Progenitor cell of endocrine pancreas (in vitro differentiated cells): ENCODE results near the gene DIP2C. TPM values are rescaled to one million over a fixed set of nuclear protein-coding genes. Genes with fewer than 3 reads are reported as not detected.

ENCODE experiments used
- DNase-seq: peaks from one replicate; pipeline ENCODE4 v3.0.0; 2021; ENCODE audit warnings: low spot score; ENCODE audit not compliant: unreplicated experiment
- H3K27ac Mint-ChIP-seq: 2 replicates; pipeline ENCODE4 v1.8.0; 2021; ENCODE audit warnings: mild to moderate bottlenecking, moderate library complexity, mixed read lengths
- H3K27me3 Mint-ChIP-seq: 2 replicates; pipeline ENCODE4 v1.8.0; 2021; ENCODE audit warnings: mixed read lengths
- H3K36me3 Mint-ChIP-seq: 2 replicates; pipeline ENCODE4 v1.8.0; 2022; ENCODE audit warnings: mixed read lengths; ENCODE audit not compliant: insufficient read depth
- H3K4me1 Mint-ChIP-seq: 2 replicates; pipeline ENCODE4 v1.8.0; 2021; ENCODE audit warnings: low read depth, mixed read lengths
- H3K4me3 Mint-ChIP-seq: 2 replicates; pipeline ENCODE4 v1.8.0; 2021; ENCODE audit warnings: low read depth, mild to moderate bottlenecking, moderate library complexity, mixed read lengths
- H3K9me3 Mint-ChIP-seq: 2 replicates; pipeline ENCODE4 v1.8.0; 2021; ENCODE audit warnings: low read depth, mixed read lengths
- total RNA-seq: library from RNA; stranded (reverse); gene quantifications from 2 replicates; pipeline ENCODE4 v1.2.1, GENCODE V29; 2021
- TF ChIP-seq, protein P1 (sequence below): fragments of 200-600 bp; sonication (generic); IDR thresholded peaks from one replicate; pipeline ENCODE4 v1.5.0; 2021; ENCODE audit warnings: antibody characterized with exemption, mild to moderate bottlenecking; ENCODE audit not compliant: unreplicated experiment

The DIP2C gene
- total RNA-seq, 1 donor from 2014 or later: 27.2 TPM

DNA sequence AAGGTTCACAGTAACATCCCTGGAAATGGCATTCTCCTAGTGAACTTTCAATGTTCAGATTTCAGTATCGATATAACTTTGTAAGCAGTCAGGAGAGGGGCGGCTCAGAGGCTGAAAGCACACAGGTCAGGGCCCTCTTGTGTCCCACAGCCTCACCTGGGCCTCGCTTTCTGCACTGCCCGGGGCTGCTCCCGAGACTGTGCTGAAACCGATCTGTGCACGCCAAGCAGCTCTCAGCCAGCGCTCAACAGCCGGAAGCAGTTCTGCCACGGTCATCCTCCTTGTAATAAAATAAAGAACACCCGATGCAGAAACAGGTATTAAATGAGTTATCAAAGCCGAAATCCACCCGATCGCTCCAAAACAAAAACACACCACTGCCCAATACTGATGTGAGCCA lies 106.0 kb downstream of the DIP2C start:
- H3K4me1 Mint-ChIP-seq: peaks cover 23% of the 10 kb centered on the region
- H3K27me3 Mint-ChIP-seq: no peaks in the 10 kb centered on the region
- no peak overlapping the region for H3K4me3 Mint-ChIP-seq
- no peaks in the 10 kb centered on the region for H3K9me3 Mint-ChIP-seq
- no peak for DNase-seq
- TF ChIP-seq, protein P1, sequence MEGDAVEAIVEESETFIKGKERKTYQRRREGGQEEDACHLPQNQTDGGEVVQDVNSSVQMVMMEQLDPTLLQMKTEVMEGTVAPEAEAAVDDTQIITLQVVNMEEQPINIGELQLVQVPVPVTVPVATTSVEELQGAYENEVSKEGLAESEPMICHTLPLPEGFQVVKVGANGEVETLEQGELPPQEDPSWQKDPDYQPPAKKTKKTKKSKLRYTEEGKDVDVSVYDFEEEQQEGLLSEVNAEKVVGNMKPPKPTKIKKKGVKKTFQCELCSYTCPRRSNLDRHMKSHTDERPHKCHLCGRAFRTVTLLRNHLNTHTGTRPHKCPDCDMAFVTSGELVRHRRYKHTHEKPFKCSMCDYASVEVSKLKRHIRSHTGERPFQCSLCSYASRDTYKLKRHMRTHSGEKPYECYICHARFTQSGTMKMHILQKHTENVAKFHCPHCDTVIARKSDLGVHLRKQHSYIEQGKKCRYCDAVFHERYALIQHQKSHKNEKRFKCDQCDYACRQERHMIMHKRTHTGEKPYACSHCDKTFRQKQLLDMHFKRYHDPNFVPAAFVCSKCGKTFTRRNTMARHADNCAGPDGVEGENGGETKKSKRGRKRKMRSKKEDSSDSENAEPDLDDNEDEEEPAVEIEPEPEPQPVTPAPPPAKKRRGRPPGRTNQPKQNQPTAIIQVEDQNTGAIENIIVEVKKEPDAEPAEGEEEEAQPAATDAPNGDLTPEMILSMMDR: no peak
- H3K27ac Mint-ChIP-seq: no peak overlapping the region
- H3K36me3 Mint-ChIP-seq: peaks cover 2% of the 10 kb centered on the region

DNA sequence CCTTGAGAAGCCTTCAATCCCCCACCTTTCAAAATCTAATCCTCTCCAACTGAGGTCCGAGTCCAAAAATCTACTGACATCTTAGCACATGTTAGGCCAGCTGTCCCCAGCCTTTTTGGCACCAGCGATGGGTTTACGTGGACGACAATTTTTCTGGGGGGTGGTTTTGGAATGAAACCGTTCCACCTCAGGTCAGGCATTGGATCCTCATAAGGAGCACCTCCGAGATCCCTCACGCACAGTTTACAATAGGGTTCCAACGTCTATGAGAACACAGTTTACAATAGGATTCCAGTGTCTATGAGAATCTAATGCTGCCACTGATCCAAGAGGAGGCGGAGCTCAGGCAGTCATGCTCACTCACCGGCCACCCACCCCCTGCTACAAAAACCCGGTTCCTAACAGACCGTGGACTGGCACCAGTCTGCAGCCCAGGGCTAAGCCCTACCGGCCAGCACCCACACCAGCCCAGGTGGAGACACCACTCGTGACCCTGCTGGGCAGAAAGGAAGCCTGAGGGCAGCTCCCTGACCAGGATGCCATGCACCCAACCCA lies 107.6 kb downstream of the DIP2C start:
- Mint-ChIP-seq H3K4me3 (no peak overlapping the region), H3K4me1 (peaks cover 20% of the 10 kb centered on the region), H3K27me3 (no peaks in the 10 kb centered on the region), H3K36me3 (peaks cover 2% of the 10 kb centered on the region), H3K9me3 (no peaks in the 10 kb centered on the region), H3K27ac (peak overlapping the region; percentile 35)
- DNase-seq: no peak
- TF ChIP-seq, protein P1: no peak

DNA sequence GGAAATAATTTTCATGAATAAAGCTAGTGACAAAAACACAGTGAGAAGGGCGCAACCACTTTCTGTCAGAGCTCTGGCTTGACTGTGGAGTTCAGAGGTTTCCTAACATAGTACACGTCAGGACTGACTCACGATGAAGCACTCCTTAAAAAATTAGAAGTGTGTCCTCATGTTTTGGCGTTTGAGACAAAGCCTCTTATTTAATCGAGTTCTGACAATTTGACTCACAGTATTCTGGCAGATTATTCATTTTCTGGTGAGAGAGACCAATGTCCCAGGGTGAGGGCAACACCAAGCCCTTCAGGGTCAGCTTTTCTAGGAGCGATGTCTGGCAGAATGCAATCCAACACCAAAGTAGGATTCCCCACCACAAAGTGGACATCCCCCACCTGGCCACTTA lies 108.7 kb downstream of the DIP2C start:
- Mint-ChIP-seq H3K27me3 (no peaks in the 10 kb centered on the region), H3K36me3 (peaks cover 2% of the 10 kb centered on the region), H3K9me3 (no peaks in the 10 kb centered on the region), H3K27ac (peak overlapping the region; percentile 74), H3K4me1 (peaks cover 18% of the 10 kb centered on the region), H3K4me3 (no peak overlapping the region)
- no peak for DNase-seq
- TF ChIP-seq, protein P1: no peak

DNA sequence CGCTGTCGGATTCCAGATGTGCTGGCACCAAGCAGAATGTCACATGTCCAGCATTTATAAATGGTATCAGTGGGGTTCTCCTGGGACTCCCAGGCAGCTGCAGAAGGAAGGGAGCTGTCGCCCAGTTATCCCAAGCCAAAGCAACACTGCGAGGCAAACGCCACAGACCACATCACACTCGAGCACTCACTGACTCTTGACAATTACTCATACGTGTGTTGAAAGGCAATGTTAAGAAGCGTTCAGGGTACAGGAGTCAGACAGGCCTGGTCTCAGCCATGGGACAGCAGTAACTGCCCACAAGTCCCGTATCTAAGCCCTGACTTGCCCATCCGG lies 113.4 kb downstream of the DIP2C start:
- no peak overlapping the region for H3K4me3 Mint-ChIP-seq
- H3K4me1 Mint-ChIP-seq: peaks cover 18% of the 10 kb centered on the region
- H3K9me3 Mint-ChIP-seq: no peaks in the 10 kb centered on the region
- H3K27me3 Mint-ChIP-seq: no peaks in the 10 kb centered on the region
- DNase-seq: no peak
- H3K36me3 Mint-ChIP-seq: no peaks in the 10 kb centered on the region
- TF ChIP-seq, protein P1: no peak
- no peak overlapping the region for H3K27ac Mint-ChIP-seq

DNA sequence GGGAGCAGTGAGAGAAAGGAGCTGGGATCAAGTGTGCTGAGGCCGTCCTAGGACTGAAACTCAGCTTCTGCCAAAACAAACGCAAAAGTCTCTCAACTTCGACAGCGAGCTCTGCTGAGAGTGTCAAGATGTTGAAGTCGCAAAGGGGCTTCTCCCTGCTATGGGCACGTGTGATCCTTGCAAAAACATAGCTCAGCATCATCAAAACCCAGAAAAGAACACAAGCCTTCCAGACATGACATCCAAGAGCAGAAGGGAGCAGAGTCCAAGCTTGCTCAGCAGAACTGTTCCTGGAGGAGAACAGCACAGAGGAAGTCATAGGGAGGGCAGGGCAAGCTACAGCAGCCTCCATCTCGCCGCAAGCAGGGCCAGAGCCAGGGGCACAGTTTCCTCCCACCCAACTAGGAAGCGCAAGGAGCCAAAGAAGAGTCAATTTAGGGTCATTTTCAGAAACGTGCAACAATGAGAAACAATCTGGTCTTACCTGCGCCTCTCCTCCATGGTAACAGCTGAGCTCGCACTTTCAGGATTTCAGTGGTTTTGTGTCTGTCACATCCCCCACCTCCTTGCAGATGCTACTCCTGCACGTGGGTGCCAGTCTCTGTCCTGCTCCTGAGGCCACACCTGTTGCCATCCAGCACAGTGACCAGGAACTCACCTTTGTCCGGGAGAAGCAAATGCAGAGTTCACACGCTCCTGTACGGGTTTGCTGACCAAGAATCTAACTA lies 113.9 kb downstream of the DIP2C start:
- H3K27me3 Mint-ChIP-seq: no peaks in the 10 kb centered on the region

More for the DNA sequence above, 113.9 kb downstream of the DIP2C start:
- H3K9me3 Mint-ChIP-seq: peaks cover under 1% of the 10 kb centered on the region
- no peak for DNase-seq
- H3K36me3 Mint-ChIP-seq: peaks cover under 1% of the 10 kb centered on the region
- no peak overlapping the region for H3K4me3 Mint-ChIP-seq
- no peak overlapping the region for H3K27ac Mint-ChIP-seq
- peaks cover 17% of the 10 kb centered on the region for H3K4me1 Mint-ChIP-seq
- TF ChIP-seq, protein P1: no peak
